Measurements from ENCODE around the gene HSFX3.
"Not testable (repeated sequence)": the region's sequence is repeated elsewhere in the genome, so short reads cannot be mapped to it uniquely, and the experiment has no call there.

GRCh38 chrX:149520636-149521277 is 29.0 kb downstream of the HSFX3 start:
- not testable (repeated sequence) for TF ChIP-seq CTCF (conservative IDR thresholded peaks at IDR 0.05; ENCODE audit: low read depth, low read length); EZH2 (IDR thresholded peaks at IDR 0.05; ENCODE audit: borderline replicate concordance, low read depth, low read length, poor library complexity, severe bottlenecking)
